Ramos (cell line): Measurements from ENCODE around the gene GNAZ.

Experiments
- in situ Hi-C: fragments of 300-500 bp; cut with MboI; formaldehyde crosslinking; loops from one replicate; pipeline ENCODE4 v1.14.3; 2022; ENCODE audit warnings: low sequenced_read_pairs; ENCODE audit not compliant: unreplicated experiment

The GNAZ gene

GRCh38 chr22:23063539-23064380 lies 6.6 kb upstream of the GNAZ start:
- in situ Hi-C loops: no loop called here

GRCh38 chr22:23064381-23065068 lies 5.8 kb upstream of the GNAZ start:
- in situ Hi-C loops: no loop called here

GRCh38 chr22:23065069-23065451 lies 5.3 kb upstream of the GNAZ start:
- in situ Hi-C loops: no loop called here

DNA sequence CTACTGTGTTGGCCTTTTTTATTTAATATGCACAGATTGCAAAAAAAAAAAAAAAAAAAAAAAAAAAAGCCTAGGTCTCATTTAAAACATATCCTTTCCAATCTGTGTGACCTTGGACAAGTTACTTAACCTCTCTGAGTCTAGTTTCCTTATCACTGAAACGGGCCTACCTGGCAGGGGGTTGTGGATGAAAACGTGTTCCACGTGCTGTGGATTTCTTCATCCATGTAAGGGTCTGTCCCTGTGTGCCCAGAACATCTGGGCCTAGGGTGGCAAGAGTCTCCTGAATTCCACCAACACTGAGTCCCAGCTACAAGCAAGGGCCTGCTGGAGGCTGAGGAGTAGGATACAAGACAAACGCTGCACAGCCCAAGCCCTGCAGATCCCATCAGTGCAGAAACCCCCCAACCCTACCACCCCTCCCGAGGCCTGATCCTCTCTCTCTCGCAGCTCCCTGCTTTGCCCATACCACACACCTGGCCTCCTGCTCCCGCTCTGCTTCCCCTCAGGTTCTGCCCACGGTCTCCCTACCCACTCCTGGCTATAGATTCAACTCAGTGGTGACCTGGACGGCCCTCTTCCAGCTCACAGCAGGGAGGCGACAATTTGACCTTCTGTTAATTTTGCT lies 4.7 kb upstream of the GNAZ start:
- in situ Hi-C loops: no loop called here

GRCh38 chr22:23066200-23067022 lies 3.9 kb upstream of the GNAZ start:
- in situ Hi-C loops: no loop called here

DNA sequence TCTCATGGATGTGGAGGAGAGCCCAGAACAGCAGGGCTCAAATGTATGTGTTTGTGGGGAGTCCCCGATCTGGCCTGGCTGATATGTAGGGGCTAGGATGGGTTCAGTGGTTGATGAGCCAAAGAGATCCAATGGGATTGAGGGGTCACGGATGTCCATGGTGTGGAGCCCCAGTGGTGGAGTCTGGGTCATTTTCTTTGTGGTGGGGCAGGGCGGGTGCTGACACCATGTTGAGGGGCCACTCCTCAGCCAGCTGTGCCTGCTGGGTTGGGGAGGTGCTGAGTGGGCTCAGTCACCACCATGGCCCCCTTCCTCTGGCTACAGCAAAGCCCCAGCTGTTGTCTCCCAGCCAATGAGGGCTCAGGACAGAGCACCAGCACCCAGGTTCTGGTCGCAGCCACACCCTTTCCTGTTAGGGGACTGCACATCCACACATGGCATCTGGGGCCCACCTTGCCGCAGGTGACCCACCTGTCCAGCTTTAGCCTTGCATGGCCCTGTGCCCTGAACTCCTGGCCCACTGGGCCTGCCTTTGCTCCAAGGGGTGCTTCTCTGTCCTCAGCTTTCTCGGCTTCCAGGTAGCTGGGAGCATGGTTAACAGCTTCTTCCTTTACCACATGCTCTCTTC lies 3.2 kb upstream of the GNAZ start:
- in situ Hi-C loops: no loop called here

GRCh38 chr22:23067691-23068090 lies 2.6 kb upstream of the GNAZ start:
- in situ Hi-C loops: no loop called here

DNA sequence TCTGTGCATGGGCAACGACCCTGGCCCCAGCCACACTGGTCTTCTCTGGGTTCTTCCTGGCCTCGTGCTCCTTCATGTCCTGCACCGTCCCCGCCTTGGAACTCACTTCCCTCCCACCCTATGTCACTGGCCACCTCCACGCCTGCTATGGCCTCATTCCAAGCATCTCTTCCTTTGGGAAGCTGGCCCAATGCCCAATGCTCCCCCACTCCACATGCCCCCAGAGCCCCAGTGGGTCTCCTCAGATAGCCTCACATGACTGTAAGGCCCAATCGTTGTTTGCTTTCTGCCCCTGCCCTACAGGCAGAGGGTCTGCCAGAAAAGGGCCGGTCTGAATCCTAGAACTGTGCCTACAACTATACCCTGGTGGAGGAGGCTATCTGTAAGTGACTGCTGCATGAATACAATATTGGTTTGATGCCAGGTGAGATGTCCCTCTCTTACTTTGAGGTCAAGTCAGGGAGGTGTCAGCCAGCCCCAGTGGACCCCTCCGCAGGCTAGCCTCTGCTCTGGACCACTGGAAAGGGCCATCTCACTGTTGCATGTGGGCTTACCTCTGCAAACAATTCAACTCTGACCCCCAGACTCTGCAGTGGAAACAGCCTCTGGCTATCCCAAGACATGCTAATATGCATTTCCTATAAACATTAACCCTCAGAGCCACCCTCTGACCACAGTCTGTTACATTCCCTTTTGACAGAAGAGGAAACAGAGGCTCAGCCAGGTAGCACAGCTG lies 2.1 kb upstream of the GNAZ start:
- in situ Hi-C loops: no loop called here

DNA sequence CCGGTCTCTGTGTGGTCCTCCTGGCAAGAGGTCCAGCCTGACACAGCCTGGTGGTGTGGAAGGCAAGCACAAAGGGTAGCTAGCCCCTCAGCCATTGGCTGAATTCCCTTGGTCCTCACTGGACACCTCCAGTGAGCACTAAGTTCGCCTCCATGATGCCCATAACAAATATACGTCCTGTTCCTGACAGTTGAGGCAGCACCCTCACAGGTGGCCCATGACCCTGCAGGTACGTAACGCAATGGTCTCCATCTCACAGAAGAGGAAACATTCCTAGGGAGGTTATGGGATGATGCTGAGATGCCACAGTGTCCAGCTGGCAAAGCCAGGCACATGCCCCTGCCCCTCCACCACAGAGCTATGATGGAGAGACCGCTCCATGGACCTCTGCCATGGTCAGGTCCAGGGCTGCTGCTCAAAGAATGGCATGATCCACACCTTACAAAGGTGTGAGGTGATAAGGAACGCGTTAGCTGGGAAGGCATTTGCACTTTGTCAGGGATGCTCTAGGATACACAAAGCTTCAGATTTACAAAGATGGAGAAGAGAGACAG lies 1.4 kb upstream of the GNAZ start:
- in situ Hi-C loops: no loop called here

DNA sequence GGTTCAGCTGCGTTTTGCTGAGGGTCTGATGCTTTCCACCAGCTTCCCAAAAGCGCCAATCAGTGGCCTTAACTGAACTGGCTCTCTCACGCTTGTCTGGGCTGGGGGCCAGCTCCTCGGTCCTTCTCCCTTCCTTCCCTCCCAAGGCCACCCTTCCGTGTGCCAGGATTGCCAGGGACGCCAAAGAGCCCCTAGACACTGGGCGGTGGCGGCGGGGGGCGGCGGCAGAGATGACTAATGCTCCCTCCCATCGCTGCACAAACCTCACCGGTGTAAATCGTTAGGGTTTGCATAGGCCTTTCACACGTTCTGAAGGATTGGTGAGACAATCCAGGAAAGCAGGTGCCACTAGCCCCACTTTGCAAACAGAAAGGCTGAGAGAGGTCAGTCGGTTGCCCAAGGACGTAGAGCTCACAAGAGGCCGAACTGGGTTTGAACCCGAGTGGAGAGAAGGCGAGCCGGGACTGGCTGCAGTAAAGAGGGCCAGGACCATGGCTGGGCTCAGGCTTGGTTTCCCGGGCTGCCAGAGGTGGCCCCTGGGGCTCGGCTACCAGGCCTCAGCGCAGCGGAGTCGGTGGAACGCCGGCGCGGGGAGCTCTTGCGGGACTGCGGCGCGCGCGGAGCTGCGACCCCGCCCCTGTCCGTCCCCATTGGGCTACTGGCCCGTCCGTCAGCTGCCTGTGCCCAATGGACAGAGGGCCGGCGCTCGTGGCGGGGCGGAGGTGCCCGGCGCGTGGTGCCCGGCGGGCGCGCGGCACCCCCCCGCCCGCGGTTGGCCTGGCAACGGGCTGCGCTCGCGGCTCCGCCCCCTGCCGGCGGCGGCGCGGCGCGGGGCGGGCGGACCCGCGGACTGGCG lies 589 bp upstream of the GNAZ start:
- in situ Hi-C loops: no loop called here

DNA sequence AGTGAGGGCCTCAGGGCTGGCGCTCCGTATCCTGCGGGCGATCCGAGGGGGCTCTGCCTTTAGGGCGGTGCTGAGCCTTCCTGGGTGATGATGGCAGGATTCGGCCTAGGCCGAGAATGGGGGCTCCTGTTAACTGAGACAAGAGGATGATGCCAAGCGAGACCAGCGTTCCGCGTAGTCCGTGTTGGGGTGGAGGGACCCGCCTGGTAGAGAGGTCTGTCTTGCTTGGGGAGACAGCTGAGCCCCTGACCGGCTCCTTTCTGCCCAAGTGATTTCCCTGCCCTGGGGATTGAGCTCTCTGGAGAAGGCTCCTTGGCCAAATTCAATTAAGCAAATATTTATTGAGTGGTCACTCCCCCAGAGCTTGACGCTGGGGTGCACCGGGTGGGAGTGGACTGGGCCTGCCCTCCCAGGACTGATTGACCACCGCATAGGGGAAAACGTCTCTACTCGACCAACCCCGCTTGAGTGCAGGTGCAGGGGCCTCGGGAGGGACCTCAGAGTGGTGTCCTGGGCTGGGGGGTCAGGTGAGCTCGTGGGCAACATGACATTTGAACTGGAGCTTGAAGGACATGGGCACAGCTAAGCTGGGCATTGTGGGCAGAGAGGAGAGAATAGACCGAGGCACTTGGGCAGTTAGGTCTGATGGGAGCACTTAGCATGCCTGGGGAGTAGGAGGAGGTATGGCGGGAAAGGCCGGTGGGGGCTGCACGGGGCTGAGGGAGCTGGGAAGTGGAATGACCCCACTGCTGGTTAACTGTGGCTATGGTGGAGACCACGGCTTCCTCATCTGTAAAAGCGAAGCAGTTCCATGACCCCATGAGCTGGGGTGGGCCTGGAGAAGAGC lies 1.1 kb downstream of the GNAZ start:
- in situ Hi-C loops: no loop called here

DNA sequence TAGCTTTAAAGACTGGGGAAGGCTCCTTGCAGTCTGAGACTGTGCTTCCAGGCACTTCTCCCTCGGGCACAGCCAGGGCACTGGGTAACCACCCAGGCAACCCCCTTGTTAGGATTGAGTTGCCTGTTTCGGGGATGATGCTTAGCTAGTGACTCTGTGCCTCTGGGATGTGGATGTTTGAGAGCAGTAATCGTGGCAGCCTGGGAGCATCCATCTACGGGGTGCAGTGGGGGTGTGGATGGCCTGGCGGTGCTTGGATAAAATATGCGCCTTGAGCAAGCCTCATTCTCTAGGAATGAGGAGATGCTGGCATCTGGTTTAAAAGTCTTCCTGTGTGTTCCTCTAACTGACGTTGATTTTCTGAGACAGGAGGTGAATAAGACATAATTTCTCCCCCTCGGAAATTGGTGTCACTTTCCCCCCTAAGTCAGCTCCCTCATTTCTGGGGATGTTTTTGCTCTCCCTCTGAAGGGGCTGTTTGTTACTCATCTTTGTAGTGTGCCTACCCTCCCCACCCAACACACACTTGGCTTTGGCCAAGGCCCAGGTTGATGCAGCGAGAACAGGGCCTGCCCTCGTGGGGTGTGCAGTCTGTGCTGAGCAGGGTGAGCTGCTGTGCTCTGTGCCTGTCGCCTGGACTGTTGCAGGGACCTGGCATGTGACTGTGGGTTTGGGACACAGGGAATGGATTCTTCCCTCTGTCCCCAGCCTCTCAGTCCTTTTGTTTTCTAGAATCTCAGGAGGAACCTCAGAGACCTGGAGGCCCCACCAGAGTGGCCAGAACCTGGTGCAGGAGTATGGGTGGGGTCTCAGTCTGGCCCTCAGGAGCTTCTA lies 2.0 kb downstream of the GNAZ start:
- in situ Hi-C loops: no loop called here

DNA sequence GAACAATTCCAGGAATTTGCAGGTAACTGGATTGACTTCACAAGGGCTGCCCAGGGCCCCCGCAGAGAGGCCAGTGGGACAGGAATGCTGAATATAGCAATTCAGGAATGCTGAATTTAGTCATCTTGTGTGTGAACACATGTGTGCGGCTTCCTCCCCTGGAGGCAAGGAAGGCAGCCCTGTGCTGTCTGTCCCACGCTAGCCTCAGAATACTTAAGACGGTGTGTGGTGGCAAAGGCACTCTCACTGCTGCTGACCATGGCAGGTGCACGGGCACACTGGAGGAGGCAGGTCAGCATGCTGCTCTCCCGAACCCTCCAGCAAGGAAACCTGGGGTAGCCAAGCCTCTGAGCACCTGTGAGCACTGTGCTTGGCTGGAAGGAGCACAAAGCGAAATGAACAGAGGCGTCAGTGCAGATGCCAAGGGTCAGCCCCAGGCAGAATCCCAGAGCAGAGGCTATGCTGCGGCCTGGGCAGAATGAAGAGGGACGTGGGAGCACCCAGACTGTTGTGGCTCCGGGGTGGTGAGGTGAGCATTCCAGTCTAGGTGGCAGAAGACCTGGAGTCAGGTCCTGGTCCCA lies 2.7 kb downstream of the GNAZ start:
- in situ Hi-C loops: no loop called here

GRCh38 chr22:23073526-23074229 lies 3.4 kb downstream of the GNAZ start:
- in situ Hi-C loops: no loop called here

GRCh38 chr22:23074451-23074850 lies 4.1 kb downstream of the GNAZ start:
- in situ Hi-C loops: no loop called here

DNA sequence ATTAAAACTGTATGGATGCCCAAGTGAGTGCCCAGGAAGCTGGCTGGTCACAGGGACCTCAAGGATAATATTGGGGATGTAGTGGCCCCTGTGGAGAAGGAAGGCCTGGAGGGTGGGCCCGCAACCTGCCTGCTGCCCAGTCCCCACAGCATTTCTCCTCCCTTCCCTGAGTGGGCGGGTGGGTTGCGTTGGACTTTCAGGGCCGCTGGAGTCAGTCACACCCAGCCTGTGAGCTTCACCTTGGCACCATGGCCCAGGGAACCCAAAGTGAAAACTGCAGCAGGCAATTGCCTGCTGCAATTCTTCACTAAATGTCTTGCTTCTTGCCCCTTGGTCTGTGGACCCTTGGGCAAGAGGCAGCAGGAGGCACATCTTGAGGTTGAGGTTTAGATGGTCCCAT lies 4.7 kb downstream of the GNAZ start:
- in situ Hi-C loops: no loop called here
